ENCODE results near the gene RPE65.
"Not testable (repeated sequence)": the region's sequence is repeated elsewhere in the genome, so short reads cannot be mapped to it uniquely, and the experiment has no call there.

The RPE65 gene

DNA sequence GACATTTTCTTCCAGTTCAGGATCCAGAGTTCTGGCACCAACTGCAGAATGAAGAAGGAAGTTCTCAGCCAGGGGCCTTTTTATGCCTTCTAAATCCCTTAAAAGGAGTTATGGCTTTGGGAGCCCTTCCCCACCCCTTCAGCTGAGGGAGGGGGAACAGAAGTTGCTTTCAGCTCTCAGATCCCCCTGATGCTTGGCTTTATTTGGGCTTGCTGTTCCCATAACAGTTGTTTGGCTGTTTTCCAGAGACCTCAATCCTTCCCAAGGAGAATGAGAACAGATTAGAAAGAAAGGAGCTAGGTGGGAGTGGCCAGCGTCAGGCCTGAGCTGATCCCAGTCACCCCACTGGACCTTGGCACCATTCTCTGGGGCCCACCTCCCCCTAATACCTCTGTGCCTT is at the start of gene RPE65:
TSS of gene RPE65 (minus strand) at position 54 of the 400 bp plus-strand sequence. CDS start at position 5, 49 bp downstream.
- no peak for DNase-seq

DNA sequence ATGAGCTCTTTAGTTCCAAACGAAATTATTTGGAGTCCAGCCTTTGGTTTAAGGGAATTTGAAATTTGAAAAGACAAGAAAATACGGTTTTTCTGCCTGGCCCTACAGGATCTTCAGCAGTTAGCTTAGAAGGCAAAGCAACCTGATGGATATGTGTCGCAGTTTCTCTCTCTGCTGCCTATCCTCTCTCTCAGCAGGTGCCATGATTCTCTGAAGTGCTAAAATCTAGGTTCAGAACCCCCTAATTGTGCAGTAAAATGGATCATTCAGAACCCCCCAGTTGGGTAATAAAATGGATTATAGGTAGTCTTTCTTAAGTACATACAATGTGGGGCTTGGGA is 47.6 kb upstream of the RPE65 start:
- DNase-seq = no peak

DNA sequence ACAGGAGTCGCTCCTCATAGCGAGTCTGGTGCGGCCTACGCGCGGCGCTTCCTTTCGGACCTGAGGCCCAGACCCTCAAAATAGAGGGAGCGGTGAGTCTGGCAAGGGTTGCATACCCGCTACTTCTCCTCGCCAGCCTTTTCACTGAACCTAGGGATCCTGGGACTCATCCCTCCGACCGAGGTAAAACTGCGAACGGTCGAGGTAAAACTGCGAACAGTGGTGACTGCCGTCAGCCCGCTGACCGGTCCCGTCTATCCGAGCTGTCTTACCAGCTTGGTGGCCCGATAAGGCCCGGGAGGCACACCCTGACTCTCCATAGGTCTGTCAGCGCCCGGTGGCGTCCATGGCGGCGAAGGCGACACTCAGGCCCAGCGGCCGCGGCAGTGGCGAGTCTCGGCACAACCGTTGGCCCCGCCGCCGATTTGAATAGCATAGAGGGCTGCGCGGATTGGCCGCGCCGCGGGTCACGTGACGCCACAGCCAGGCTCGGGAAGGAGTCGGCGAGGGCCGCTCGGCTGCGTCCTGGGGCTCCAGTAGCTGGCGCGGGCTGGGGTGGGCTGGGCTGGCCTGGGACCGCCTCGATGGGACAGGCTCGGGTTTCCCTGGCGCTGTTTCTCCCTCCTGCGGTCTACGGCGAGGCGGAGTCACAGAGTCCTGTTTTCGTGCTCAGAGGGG is 47.1 kb upstream of the RPE65 start, which contains the start of gene DEPDC1:
TSS of gene DEPDC1 (minus strand) at position 403 of the 678 bp plus-strand sequence. CDS start at position 320, 83 bp downstream.
- peak; percentile 63 for DNase-seq

DNA sequence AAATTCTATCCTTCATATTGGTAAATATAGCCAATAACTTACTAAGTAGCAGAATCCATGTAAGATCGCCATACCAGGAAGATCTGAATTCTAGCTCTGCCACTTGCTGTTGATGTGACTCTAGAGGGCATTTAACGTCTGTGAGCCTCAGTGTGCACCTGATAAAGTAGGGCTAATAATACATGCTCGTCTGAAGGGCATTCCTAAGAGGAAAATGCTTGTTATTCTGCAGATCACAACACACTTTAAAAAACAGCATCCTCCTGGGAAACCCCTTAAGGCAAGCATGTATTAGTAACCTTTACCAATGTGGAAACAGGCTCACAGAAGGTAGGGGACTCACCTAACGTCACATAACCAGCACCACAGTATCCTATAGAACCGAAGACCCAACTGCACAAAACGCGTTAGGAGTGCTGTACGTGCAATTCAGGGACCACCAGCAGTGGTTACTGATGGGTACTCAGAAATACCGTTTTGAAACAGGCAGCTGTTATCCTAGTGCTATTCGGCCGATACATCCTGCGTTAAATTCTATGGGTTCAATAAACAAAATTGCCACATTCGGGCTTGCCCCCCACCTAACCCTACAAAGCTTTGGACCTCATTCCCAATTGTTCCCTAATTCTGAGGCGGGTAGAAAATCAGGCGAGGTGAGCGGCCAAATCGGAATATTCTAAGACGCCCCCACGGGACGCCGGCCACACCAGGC is 46.4 kb upstream of the RPE65 start:
- DNase-seq = no peak

DNA sequence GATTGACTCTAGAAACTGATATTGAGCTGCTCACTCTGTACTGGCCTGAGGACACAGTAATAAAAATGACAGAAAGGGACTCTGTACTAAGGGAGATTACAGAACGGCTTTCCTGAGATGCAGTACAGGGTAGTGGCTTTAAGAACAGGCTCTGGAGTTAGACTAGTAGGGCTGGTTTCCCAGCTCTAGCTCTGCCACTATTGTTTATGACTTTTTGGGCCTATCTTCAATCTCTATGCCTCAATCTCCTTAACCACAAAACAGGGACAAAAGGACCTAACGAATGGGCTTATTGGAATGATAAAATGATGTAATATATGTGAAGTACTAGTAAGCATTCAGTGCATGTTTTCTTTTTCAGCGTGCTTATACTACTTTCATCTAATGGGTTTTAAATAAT is 45.8 kb upstream of the RPE65 start:
- DNase-seq = no peak

DNA sequence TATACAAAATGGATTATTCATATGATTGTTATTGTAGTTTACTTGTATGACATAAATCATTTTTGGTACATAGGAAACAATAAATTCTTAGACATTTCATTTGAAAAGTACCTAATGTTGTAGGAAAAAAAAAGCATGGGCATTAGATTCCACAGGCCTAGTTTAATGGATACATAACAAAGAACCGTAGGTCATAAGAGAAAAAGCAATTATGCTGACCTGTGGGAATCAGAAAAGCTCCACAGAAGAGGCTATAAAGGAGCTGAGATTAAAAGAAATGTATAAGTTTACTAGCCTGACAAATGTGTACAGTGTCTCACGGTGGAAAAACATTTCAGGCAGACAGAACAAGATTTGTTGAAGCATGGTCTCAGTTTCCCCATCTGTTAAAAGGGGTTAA is 43.4 kb upstream of the RPE65 start:
- no peak for DNase-seq

DNA sequence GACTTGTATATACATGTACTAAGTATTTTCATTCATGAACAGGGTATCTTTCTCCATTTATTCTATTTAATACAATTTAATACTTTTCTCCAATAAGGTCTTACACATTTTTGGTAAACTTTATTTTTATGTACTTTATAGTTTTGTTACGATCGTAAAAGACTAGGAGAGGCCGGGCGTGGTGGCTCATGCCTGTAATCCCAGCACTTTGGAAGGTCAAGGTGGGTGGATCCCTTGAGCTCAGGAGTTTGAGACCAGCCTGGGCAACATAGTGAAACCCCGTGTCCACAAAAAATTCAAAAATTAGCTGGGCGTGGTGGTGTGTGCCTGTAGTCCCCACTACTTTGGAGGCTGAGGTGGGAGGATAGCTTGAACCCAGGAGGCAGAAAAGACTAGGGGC is 42.5 kb upstream of the RPE65 start:
- not testable (repeated sequence) for DNase-seq

DNA sequence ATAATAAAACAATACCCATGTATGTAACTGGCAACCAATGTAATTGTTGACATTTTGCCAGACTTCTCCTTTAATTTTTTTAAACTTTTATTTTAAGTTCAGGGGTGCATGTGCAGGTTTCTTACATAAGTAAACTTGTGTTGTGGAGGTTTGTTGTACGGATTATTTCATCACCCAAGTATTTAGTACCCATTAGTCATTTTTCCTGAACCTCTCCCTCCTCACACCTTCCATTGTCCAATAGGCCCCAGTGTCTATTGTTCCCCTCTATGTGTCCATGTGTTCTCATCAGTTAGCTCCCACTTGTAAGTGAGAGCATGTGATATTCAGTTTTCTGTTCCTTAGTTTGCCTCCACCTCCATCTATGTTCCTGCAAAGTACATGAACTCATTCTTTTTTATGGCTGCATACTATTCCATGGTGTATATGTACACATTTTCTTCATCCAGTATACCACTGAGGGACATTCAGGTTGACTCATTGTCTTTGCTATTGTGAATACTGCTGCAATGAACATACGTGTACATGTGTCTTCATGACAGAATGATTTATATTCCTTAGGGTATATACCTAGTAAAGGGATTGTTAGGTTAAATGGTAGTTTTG is 40.4 kb upstream of the RPE65 start:
- DNase-seq = no peak

DNA sequence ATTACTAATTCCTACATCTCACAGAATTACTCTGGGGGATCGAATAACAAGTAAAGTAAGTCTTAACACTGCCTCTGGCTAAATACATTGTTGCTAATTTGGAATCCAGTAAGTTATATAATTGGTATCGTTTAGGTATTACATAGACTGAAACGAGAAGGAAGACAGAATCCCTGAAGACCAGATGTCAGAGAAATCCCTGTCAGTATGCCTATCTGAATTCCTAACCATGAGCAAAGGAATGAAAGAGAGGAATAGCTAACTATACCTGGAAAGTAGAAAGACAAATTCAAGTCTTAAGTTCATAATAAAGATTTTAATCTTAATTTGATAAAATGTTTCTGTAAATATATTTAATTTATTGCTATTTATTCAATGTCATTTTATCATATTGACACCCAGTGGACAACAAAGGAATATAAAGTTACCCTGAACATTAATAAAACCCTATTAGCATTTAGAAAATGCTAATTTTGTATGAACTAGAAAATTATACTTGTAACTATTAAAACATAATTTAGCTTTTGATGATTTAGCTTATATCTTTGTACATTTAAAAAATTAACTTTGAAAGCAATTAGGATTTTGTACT is 35.8 kb upstream of the RPE65 start:
- no peak for DNase-seq

DNA sequence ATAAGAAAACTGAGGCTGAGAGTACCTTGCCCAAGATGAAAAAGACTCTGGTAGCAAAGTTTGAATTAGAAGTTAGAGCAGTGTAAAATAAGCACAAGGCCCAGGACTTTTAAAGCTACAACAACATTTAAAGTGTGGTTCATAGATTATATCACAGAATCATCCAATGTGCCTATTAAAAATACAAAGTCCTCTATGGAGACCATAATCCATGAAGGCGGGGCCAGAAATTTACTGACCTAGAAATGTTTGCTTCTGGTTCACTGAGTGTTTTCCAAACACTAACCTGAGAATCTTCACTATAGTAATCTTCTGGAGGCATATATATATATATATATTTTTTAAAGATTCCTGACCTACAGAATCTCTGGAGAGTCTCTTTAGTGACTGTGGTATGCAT is 34.9 kb upstream of the RPE65 start:
- no peak for DNase-seq

DNA sequence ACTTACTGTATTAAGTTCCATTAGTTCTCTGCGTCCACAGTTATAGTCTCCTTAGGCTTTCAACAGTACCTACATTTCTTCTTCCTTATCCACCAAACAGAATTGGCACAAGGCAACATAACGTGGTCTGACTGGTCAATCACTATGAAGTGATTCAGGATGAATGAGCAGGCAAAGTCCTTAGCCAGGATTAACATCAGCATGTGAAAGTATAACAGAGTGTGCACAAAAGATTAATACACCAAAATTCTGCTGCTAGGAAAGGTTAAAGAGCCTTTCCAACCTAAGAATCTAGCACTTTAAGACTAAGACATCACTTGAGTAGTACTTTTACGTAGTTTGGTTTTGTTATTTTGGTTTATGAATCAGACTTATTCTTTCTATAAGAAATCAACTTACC is 31.3 kb upstream of the RPE65 start:
- DNase-seq = no peak

DNA sequence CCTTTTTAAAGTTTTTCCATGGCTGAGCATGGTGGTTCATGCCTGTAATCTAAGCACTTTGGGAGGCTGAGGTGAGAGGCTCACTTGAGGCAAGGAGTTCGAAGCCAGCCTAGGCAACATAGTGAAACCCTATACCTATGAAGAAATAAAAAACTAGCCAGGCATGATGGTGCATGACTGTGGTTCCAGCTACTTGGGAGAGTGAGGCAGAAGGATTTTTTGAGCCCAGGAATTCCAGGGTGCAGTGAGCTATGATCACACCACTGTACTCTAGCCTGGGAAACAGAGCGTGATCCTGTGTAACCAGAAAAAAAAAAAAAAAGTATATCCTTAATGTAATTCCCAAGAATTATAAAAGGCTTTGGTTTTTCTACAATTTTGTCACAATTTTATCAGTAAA is 29.7 kb upstream of the RPE65 start:
- no peak for DNase-seq

DNA sequence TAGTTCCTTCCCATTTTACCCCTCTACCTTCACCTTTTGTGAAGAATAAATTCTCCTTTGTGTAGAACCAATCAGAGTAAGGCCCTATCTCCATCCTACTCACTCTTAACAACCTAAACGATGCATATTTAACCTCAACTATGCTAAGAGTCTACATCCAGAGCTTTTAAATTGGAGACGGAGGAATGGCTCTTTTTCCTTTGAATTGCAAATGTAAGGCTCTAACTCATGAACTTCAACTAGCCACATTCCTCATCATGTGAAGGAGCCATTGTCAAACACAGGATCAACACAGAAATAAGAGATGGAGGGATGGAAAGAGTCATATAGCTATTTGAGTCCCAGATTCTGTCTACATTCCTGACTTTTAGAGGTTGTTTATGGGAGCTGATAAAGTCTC is 28.9 kb upstream of the RPE65 start:
- no peak for DNase-seq

DNA sequence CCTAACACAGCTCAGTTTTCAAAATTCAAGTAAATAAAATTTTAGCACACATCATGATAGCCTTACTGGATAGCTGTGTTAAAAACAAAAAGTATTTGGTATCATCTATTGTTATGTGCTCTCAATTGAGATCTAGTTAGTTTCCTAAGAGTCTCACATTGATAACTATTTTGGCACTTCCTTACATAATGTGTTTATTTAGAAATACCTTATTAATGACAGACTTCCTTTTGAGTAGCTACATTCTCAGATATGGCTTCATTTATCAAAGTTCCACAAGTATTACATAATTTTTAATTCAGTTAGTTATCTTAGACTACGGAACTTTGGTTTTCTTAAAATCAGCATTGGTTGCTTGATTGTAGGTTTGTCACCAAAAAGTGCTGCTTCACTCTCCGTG is 26.9 kb upstream of the RPE65 start:
- DNase-seq = not testable (repeated sequence)

DNA sequence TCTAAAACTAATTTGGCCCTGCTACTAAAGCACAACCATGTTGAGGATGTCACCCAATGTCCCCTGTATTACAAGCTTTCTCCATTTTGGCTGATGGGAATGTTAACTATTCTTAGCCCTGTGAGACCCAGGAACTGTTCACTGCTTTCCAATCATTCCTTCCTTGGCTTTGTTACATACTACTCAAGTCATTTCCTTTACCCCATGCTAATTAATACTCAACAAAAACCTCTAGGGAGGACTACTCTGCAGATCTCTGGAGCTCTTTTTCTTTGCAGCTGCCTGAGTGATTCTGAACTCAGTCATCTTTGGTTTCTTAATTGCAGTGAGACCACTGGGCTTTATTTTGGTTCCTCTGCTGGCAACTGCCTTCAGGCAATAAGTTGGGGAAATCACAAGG is 23.3 kb upstream of the RPE65 start:
- DNase-seq = no peak

DNA sequence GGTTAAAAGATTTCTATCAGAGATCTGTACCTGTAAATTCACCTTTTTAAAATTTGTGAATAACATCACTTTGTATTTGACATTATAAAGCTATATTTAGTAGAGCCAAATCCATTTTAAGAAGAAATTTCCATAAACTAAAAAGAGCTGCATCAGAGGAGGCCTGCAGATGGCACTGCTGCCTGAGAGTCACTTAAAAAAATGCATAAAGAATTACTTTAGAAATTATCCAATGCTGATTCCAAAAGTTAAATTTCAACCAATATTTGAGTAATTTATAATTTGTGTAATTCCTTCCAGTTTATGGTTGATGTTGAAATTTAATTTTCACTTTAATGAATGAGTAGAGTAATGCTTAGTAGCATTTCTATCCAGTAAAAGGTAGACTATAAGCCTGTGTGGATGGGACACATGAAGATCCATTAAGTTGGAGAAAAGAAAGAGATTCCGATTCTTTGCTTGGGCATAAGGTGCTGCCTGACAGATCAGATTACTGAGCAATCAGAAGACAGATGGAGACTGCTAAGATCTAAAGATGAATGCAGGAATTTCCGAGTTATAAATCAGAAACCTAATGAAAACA is 20.7 kb upstream of the RPE65 start:
- no peak for DNase-seq

DNA sequence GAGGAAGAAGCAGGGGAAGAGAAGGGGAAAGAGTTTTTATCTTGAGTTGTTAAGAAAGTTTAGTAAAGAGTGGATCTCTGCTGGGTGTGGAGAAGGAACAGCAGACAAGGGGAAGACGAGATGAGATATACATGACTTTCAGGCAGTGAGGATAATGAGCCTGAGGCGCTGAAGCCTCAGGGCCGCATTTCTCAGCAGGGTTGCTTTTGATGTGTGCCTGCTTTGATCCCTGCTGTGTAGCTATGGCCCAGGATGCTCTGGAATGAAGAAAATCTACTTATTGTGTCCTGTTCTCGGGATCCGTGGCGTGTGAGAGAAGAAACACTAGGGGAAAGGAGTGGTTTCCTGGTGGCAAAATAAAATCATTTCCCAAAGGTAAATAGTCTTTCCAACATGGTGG is 15.1 kb upstream of the RPE65 start:
- no peak for DNase-seq

DNA sequence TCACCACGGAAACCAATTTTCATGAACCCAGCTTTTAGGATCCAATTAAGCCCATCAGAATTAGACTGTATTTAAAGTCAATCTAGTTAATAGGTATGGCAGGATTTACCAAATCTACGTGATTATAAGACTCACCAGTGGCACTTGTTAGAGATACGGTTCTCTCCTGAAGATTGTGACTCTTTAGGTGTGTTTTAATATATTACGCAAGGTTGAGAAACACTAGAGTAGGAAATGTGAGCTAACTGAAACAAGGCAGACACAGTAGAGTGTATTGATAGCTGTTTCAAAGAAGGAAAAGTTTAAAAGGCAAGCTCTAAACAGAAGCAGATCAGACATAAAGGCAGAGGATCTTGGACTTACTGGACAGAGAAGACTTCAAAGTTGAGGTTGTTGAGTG is 11.2 kb upstream of the RPE65 start:
- DNase-seq = no peak

DNA sequence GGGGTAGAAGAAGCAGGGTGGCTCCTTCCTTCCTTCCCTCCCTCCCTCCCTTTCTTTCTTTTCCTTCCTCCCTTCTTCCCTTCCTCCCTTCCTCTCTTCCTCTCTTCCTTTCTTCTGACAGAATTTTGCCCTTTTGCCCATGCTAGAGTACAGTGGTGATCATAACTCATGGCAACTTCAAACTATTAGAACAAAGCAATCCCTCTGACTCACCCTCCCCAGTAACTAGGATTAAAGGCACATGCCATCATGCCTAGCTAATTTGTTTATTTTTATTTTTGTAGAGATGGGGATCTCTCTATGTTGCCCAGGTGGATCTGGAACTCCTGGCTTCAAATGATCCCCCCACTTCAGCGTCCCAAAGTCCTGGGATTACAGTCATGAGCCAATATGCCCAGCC is 10.0 kb upstream of the RPE65 start:
- DNase-seq = no peak

DNA sequence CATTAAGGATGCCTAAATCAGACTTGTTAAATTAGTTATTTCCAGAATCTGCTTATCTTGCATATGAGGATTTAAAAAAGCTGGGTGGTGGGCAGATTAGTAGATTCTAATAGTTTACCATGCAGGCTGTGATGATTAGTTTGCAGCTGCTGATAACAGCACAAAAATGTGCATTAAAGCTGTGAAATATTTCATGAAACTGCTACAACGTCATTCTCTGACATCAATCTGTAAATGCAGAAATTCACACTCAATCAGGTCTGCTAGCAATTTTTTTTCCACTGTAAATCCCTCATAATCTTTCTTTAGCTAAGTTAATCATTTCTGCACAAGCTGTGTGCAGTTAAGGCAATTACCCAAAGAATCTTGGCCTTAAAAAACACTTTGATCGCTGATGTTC is 9.3 kb upstream of the RPE65 start:
- DNase-seq = no peak

DNA sequence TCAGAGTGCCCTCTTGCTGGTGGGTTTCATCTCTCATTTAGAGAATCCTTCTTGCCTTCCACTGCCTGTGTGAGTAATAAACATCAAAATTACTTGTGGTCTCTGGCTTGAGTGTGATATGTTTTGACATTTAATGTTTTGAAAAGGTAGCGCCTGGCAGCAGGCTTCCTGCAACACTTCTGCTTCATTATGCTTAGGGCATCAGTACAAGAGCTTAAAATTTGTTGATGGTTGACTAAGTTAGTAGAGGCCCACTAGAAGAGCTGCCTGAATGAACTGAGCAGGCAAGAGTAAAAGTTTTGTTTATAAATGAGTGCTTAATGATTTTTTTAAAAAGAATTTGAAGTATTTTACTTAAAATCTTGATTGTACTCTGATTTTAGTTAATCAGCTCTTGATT is 6.4 kb upstream of the RPE65 start:
- no peak for DNase-seq

DNA sequence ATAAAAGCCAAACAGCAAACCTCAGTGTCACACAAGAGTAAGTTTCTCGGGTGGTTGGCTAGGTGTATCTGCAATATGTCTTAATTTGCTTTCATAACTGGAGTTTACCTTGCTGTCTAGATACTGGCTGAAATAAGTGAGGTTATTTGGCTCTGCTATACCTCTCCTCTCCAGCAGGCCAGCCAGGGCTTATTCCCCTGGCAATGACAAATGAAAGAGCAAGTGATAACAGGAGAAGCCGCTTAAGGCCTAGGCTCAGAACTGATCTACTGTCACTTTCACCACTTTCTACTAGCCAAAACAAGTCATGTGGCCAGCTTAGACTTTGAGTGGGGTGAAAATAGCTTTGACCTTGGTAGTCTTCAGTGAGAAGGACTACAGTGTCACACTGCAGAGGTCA is 4.8 kb upstream of the RPE65 start:
- DNase-seq = no peak

DNA sequence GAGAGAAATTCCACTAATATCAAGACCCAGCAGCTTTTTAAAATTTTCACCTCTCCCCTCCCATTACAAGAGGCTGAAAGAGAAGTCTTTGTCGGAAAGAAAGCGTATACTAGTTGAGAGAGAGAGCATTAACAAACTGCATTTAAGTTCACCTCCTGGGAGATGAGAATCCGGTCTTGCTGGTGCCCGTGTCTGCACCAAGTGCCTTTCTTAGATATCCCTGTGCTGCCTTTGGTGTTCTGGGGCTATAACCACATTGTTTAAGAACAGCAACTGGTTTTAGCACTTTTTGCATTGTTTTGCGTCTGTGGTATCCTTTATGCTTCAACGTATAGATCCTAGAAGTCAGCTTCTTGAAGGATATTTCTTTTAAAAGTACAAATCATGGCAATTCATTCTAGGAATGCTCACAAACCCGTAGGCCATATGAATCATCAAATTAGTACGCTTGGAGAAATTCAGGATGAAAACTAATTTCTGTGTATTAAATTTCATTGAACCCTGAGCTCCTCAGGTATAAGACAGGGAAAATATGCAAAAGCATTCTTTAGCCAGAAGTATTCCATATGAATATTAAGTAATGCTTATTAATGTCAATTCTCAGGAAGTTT is 3.4 kb upstream of the RPE65 start:
- DNase-seq = no peak

Measured in cortex of kidney (tissue), 1 donor.